ENCODE measurements around the gene MYB. TPM values are rescaled to one million over a fixed set of nuclear protein-coding genes. Genes with fewer than 3 reads are reported as not detected.
A peak's percentile ranks its signal among the peaks of the same experiment; 100 is the strongest.

MYB gene
- total and polyA plus RNA-seq, 2 of the 13 experiments (the other 11 are each of a cell fraction or from before 2014, with no cell fraction given): 0.04 to 0.20 TPM

DNA sequence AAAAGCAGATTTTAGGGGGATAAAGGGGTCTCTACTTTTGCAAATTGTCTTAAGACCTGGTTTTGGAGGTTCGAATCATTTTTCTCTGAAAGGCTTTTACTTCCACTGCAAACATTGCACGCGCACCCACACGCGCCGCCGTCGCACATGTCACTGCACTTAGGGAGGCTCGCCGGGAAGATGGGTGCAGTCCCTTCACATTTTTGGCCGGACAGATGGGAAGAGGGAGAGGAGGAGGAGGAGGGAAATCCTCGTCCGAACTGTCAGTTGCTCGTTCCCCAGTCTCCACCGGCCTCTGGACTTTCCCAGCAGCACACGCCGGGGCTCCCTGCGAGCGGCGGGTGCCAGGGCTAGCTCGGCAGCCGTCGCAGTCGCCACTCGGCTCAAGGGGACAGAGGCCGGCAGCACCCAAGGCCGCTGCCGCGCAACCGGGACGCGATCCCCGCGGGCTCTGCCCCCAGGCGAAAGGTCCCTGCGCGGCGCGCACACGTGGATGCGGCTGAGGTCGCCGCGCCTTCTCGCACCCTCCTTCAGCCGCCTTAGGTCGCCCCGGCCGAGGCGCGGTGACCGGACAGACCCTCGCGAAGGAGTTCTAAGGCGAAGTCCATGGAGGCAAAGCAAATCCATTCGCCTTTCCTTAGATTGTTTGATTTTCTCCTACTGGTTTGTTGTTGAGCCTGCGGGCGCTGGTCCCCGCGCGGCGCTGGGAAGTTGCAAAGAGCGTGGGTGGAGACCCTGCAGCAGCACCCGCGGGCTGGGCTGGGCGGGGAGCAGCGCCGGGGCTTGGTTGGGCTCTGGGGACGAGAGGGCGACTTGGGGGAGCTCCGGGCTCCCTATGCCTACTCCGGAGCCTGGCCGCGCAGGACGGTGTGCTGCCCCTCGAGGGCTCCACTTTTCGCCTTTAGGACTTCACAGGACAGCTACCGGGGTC lies 1.2 kb downstream of the MYB start (continued):
- TF ChIP-seq, protein P1, sequence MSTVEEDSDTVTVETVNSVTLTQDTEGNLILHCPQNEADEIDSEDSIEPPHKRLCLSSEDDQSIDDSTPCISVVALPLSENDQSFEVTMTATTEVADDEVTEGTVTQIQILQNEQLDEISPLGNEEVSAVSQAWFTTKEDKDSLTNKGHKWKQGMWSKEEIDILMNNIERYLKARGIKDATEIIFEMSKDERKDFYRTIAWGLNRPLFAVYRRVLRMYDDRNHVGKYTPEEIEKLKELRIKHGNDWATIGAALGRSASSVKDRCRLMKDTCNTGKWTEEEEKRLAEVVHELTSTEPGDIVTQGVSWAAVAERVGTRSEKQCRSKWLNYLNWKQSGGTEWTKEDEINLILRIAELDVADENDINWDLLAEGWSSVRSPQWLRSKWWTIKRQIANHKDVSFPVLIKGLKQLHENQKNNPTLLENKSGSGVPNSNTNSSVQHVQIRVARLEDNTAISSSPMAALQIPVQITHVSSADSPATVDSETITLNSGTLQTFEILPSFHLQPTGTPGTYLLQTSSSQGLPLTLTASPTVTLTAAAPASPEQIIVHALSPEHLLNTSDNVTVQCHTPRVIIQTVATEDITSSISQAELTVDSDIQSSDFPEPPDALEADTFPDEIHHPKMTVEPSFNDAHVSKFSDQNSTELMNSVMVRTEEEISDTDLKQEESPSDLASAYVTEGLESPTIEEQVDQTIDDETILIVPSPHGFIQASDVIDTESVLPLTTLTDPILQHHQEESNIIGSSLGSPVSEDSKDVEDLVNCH (CRISPR knock-in tag; IDR thresholded peaks at IDR 0.05): no peak
- TF ChIP-seq, protein P2, sequence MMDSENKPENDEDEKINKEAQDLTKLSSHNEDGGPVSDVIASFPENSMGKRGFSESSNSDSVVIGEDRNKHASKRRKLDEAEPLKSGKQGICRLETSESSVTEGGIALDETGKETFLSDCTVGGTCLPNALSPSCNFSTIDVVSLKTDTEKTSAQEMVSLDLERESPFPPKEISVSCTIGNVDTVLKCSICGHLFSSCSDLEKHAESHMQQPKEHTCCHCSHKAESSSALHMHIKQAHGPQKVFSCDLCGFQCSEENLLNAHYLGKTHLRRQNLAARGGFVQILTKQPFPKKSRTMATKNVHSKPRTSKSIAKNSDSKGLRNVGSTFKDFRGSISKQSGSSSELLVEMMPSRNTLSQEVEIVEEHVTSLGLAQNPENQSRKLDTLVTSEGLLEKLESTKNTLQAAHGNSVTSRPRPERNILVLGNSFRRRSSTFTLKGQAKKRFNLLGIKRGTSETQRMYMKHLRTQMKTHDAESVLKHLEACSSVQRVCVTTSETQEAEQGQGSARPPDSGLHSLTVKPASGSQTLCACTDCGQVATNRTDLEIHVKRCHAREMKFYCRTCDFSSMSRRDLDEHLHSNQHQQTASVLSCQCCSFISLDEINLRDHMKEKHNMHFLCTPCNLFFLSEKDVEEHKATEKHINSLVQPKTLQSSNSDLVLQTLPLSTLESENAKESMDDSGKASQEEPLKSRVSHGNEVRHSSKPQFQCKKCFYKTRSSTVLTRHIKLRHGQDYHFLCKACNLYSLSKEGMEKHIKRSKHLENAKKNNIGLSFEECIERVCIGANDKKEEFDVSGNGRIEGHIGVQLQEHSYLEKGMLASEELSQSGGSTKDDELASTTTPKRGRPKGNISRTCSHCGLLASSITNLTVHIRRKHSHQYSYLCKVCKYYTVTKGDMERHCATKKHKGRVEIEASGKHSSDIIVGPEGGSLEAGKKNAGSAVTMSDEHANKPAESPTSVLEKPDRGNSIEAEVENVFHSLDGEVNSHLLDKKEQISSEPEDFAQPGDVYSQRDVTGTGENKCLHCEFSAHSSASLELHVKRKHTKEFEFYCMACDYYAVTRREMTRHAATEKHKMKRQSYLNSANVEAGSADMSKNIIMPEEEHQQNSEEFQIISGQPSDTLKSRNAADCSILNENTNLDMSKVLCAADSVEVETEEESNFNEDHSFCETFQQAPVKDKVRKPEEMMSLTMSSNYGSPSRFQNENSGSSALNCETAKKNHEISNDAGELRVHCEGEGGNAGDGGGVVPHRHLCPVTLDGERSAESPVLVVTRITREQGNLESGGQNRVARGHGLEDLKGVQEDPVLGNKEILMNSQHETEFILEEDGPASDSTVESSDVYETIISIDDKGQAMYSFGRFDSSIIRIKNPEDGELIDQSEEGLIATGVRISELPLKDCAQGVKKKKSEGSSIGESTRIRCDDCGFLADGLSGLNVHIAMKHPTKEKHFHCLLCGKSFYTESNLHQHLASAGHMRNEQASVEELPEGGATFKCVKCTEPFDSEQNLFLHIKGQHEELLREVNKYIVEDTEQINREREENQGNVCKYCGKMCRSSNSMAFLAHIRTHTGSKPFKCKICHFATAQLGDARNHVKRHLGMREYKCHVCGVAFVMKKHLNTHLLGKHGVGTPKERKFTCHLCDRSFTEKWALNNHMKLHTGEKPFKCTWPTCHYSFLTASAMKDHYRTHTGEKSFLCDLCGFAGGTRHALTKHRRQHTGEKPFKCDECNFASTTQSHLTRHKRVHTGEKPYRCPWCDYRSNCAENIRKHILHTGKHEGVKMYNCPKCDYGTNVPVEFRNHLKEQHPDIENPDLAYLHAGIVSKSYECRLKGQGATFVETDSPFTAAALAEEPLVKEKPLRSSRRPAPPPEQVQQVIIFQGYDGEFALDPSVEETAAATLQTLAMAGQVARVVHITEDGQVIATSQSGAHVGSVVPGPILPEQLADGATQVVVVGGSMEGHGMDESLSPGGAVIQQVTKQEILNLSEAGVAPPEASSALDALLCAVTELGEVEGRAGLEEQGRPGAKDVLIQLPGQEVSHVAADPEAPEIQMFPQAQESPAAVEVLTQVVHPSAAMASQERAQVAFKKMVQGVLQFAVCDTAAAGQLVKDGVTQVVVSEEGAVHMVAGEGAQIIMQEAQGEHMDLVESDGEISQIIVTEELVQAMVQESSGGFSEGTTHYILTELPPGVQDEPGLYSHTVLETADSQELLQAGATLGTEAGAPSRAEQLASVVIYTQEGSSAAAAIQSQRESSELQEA (CRISPR knock-in tag; IDR thresholded peaks at IDR 0.05; ENCODE audit: not compliant biosample characterization): no peak
- TF ChIP-seq MTF2 (CRISPR knock-in tag; IDR thresholded peaks at IDR 0.05; ENCODE audit: borderline replicate concordance) (peak; percentile 93; the same call in 1 of the 2 replicates), EZH2 (conservative IDR thresholded peaks at IDR 0.05; ENCODE audit: low read depth, low read length) (peak; percentile 94)
